Endometrial microvascular endothelial cells (primary cell): Measurements from ENCODE around the gene MVB12B. TPM values are rescaled to one million over a fixed set of nuclear protein-coding genes. Genes with fewer than 3 reads are reported as not detected.
"Not testable (repeated sequence)": the region's sequence is repeated elsewhere in the genome, so short reads cannot be mapped to it uniquely, and the experiment has no call there.

Experiments used
- in situ Hi-C: cut with HindIII; loops from 2 replicates; pipeline ENCODE4 v1.10.0; 2017; ENCODE audit warnings: low sequenced_read_pairs, low pct_unique_long_range_greater_than_20kb; ENCODE audit errors: inconsistent ontology term
- total RNA-seq: library from RNA; depleted of rRNA; stranded (reverse); fragments of >200 nt; gene quantifications from one replicate; pipeline ENCODE4 v1.2.3, GENCODE V29; 2015; ENCODE audit errors: inconsistent ontology term

Gene MVB12B
- total RNA-seq, 1 donor from 2014 or later = 5.0 TPM

GRCh38 chr9:126472948-126473298 is 146.3 kb downstream of the MVB12B start:
- in situ Hi-C loops = no loop called here

GRCh38 chr9:126474206-126474765 is 147.7 kb downstream of the MVB12B start:
- in situ Hi-C loops = no loop called here

GRCh38 chr9:126474786-126475485 is 148.3 kb downstream of the MVB12B start:
- in situ Hi-C loops = no loop called here

- in situ Hi-C loops = no loop called here
Measured at GRCh38 chr9:126475933-126476555, 149.4 kb downstream of the MVB12B start.

- in situ Hi-C loops = not testable (repeated sequence)
Measured at GRCh38 chr9:126477432-126477831, 150.8 kb downstream of the MVB12B start.

- in situ Hi-C loops = no loop called here
Measured at GRCh38 chr9:126478216-126478981, 151.8 kb downstream of the MVB12B start.

- in situ Hi-C loops = no loop called here
Measured at GRCh38 chr9:126479515-126479914, 152.9 kb downstream of the MVB12B start.

- in situ Hi-C loops = no loop called here
Measured at GRCh38 chr9:126480813-126481212, 154.2 kb downstream of the MVB12B start.

- in situ Hi-C loops = no loop called here
Measured at GRCh38 chr9:126481862-126482261, 155.2 kb downstream of the MVB12B start.

- in situ Hi-C loops = no loop called here
Measured at GRCh38 chr9:126482361-126483044, 155.9 kb downstream of the MVB12B start.

- in situ Hi-C loops = no loop called here
Measured at GRCh38 chr9:126483468-126484073, 156.9 kb downstream of the MVB12B start.

- in situ Hi-C loops = no loop called here
Measured at GRCh38 chr9:126485662-126486061, 159.0 kb downstream of the MVB12B start.

- in situ Hi-C loops = no loop called here
Measured at GRCh38 chr9:126486276-126486675, 159.6 kb downstream of the MVB12B start.

GRCh38 chr9:126487856-126488255 is 161.2 kb downstream of the MVB12B start:
- in situ Hi-C loops = no loop called here

GRCh38 chr9:126488310-126488709 is 161.7 kb downstream of the MVB12B start:
- in situ Hi-C loops = no loop called here

GRCh38 chr9:126488881-126489404 is 162.3 kb downstream of the MVB12B start:
- in situ Hi-C loops = no loop called here

GRCh38 chr9:126489581-126490213 is 163.1 kb downstream of the MVB12B start:
- in situ Hi-C loops = no loop called here

GRCh38 chr9:126490214-126490631 is 163.6 kb downstream of the MVB12B start:
- in situ Hi-C loops = no loop called here
